IMR-90 (cell line): Measurements from ENCODE around the gene RAB15. TPM values are rescaled to one million over a fixed set of nuclear protein-coding genes. Genes with fewer than 3 reads are reported as not detected.

Experiments used
- ATAC-seq: fragments of 200-7000 bp; cut with Tn5 transposase; 2 replicates; pipeline ENCODE4 v1.9.1; 2020; ENCODE audit warnings: low read depth, mild to moderate bottlenecking, moderate library complexity
- BruUV-seq: library from RNA; stranded (reverse); fragments of 400-500 nt; replicated peaks from 2 replicates; lab custom pipeline; 2021; lab: Mats Ljungman, UMichigan
- CTCF ChIA-PET: fragments of 300-600 bp; formaldehyde crosslinking; extraction: SDS; loops from one replicate; lab custom pipeline; 2021; ENCODE audit warnings: antibody characterized with exemption; lab: Yijun Ruan, JAX
- POLR2A ChIA-PET: fragments of 300-600 bp; sonication (Branson Sonifier 250); formaldehyde crosslinking; loops from one replicate; lab custom pipeline; 2022; ENCODE audit warnings: antibody characterized with exemption; ENCODE audit not compliant: unreplicated experiment; lab: Charles Lee
- DNase-seq: peaks from one replicate; pipeline ENCODE4 v3.0.0; 2013
- H2AFZ ChIP-seq: replicated peaks from 2 replicates; pipeline ENCODE3; 2013; ENCODE audit warnings: low read length, mild to moderate bottlenecking; ENCODE audit not compliant: poor library complexity
- H2AK5ac ChIP-seq: 2 replicates; pipeline ENCODE4 v1.6.1; 2013; ENCODE audit warnings: low read depth, low read length, inconsistent platforms
- H2AK9ac ChIP-seq: replicated peaks from 2 replicates; pipeline ENCODE3; 2013; ENCODE audit warnings: mild to moderate bottlenecking, low read depth, low read length, moderate library complexity; ENCODE audit not compliant: poor library complexity
- H2BK120ac ChIP-seq: 2 replicates; pipeline ENCODE4 v1.6.1; 2013; ENCODE audit warnings: low read depth, low read length, inconsistent platforms
- H2BK15ac ChIP-seq: 3 replicates; pipeline ENCODE4 v1.6.1; 2013; ENCODE audit warnings: low read depth, low read length, inconsistent platforms
- H2BK20ac ChIP-seq: 2 replicates; pipeline ENCODE4 v1.6.1; 2013; ENCODE audit warnings: low read depth, mild to moderate bottlenecking, inconsistent platforms, low read length, moderate library complexity
- H2BK5ac ChIP-seq: 2 replicates; pipeline ENCODE4 v1.6.1; 2013; ENCODE audit warnings: mild to moderate bottlenecking, low read depth, low read length, inconsistent platforms; ENCODE audit not compliant: poor library complexity, severe bottlenecking
- H3K14ac ChIP-seq: replicated peaks from 2 replicates; pipeline ENCODE4 v1.6.1; 2013; ENCODE audit warnings: low read depth, low read length, inconsistent platforms
- H3K18ac ChIP-seq: 2 replicates; pipeline ENCODE4 v1.6.1; 2013; ENCODE audit warnings: low read depth, low read length, control low read depth
- H3K23ac ChIP-seq: 2 replicates; pipeline ENCODE4 v1.6.1; 2013; ENCODE audit warnings: low read depth, low read length, inconsistent platforms
- H3K27ac ChIP-seq: 2 replicates; pipeline ENCODE4 v1.5.1; 2013; ENCODE audit warnings: mild to moderate bottlenecking, control low read depth, low read length; ENCODE audit not compliant: insufficient read depth
- H3K27me3 ChIP-seq: 2 replicates; pipeline ENCODE4 v1.6.1; 2013; ENCODE audit warnings: low read length; ENCODE audit not compliant: control insufficient read depth, insufficient read depth
- H3K36me3 ChIP-seq: 2 replicates; pipeline ENCODE4 v1.6.1; 2013; ENCODE audit warnings: low read length, mixed read lengths; ENCODE audit not compliant: control insufficient read depth, insufficient read depth
- H3K4ac ChIP-seq: 2 replicates; pipeline ENCODE4 v1.6.1; 2013; ENCODE audit warnings: low read depth, low read length, inconsistent platforms
- H3K4me1 ChIP-seq: 2 replicates; pipeline ENCODE4 v1.6.1; 2013; ENCODE audit warnings: low read length, mixed read lengths; ENCODE audit not compliant: control insufficient read depth, insufficient read depth
- H3K4me2 ChIP-seq: 2 replicates; pipeline ENCODE4 v1.6.1; 2013; ENCODE audit warnings: low read depth, mild to moderate bottlenecking, control low read depth, low read length, moderate library complexity
- H3K4me3 ChIP-seq: 2 replicates; pipeline ENCODE4 v1.5.1; 2013; ENCODE audit warnings: low read depth, mild to moderate bottlenecking, control low read depth, low read length, moderate library complexity; ENCODE audit not compliant: insufficient read depth
- H3K56ac ChIP-seq: 2 replicates; pipeline ENCODE4 v1.6.1; 2013; ENCODE audit warnings: low read length, inconsistent platforms; ENCODE audit not compliant: insufficient read depth; ENCODE audit errors: extremely low read depth
- H3K79me1 ChIP-seq, 2 experiments: 2 replicates each; pipeline ENCODE4 v1.6.1; 2013; ENCODE audit warnings: low read length in 2 of 2, inconsistent platforms in 1 of 2, low read depth in 1 of 2
- H3K9ac ChIP-seq: 2 replicates; pipeline ENCODE4 v1.6.1; 2013; ENCODE audit warnings: low read depth, low read length, control low read depth
- H3K9me1 ChIP-seq: 2 replicates; pipeline ENCODE4 v1.6.1; 2013; ENCODE audit warnings: low read length, inconsistent platforms; ENCODE audit not compliant: insufficient read depth
- H3K9me3 ChIP-seq: 2 replicates; pipeline ENCODE4 v1.6.1; 2013; ENCODE audit warnings: low read length; ENCODE audit not compliant: control insufficient read depth, insufficient read depth
- H4K20me1 ChIP-seq: 2 replicates; pipeline ENCODE4 v1.6.1; 2013; ENCODE audit warnings: low read length, inconsistent platforms; ENCODE audit not compliant: insufficient read depth
- H4K5ac ChIP-seq: 2 replicates; pipeline ENCODE4 v1.6.1; 2013; ENCODE audit warnings: mild to moderate bottlenecking, low read depth, low read length, control low read depth
- H4K8ac ChIP-seq, 2 experiments: 2 replicates each; pipeline ENCODE4 v1.6.1; 2013; ENCODE audit warnings: low read depth in 2 of 2, low read length in 2 of 2, control low read depth in 1 of 2, inconsistent platforms in 1 of 2
- H4K91ac ChIP-seq: 2 replicates; pipeline ENCODE4 v1.6.1; 2013; ENCODE audit warnings: low read depth, low read length, inconsistent platforms; ENCODE audit not compliant: insufficient read depth
- BHLHE40 ChIP-seq: fragments of 150-350 bp; IDR thresholded peaks from 2 replicates; pipeline ENCODE4 v1.6.1; 2016; ENCODE audit warnings: mild to moderate bottlenecking, low read depth, low read length
- CHD1 ChIP-seq: IDR thresholded peaks from 2 replicates; pipeline ENCODE4 v1.6.1; 2012; ENCODE audit warnings: low read depth, low read length, improper control_type of control experiment
- MXI1 ChIP-seq: IDR thresholded peaks from 2 replicates; pipeline ENCODE4 v1.6.1; 2012; ENCODE audit warnings: low read depth, mild to moderate bottlenecking, low read length, moderate library complexity, borderline replicate concordance
- WGBS, 2 experiments: methylation state at CpG; one replicate each; pipeline versions ENCODE4 v1.1.5 to v1.1.7; 2013; ENCODE audit warnings: missing lambda C conversion rate in 2 of 2; ENCODE audit not compliant: insufficient read length in 1 of 2; ENCODE audit errors: extremely low coverage in 2 of 2; 5-methylcytosine and 5-hydroxymethylcytosine counted together
- dilution Hi-C: fragments of 300-500 bp; cut with HindIII; formaldehyde crosslinking; loops from one replicate; pipeline ENCODE4 v1.14.3; 2018; ENCODE audit warnings: low sequenced_read_pairs; ENCODE audit not compliant: unreplicated experiment
- in situ Hi-C: fragments of 300-500 bp; cut with MboI; formaldehyde crosslinking; loops from 3 replicates; pipeline ENCODE4 v1.14.3; 2019; ENCODE audit warnings: low sequenced_read_pairs, inconsistent platforms, mixed read lengths
- intact Hi-C: fragments of 100-400 bp; cut with micrococcal nuclease; formaldehyde crosslinking; loops from 2 replicates; pipeline ENCODE4 v1.10.0; 2022
- polyA plus RNA-seq, 3 experiments: library from polyadenylated mRNA; depleted of rRNA; stranded (reverse); fragments of >200 nt; gene quantifications; 2 replicates each; pipeline ENCODE4 v1.2.3, GENCODE V29; 2012; ENCODE audit warnings: low replicate concordance in 1 of 3
- total RNA-seq: library from RNA; depleted of rRNA; stranded (reverse); fragments of >200 nt; gene quantifications from 2 replicates; pipeline ENCODE4 v1.2.3, GENCODE V29; 2012

RAB15 gene
- total and polyA plus RNA-seq, 2 of the 4 experiments (the other 2 are of a cell fraction) = 3.4 to 7.8 TPM

DNA sequence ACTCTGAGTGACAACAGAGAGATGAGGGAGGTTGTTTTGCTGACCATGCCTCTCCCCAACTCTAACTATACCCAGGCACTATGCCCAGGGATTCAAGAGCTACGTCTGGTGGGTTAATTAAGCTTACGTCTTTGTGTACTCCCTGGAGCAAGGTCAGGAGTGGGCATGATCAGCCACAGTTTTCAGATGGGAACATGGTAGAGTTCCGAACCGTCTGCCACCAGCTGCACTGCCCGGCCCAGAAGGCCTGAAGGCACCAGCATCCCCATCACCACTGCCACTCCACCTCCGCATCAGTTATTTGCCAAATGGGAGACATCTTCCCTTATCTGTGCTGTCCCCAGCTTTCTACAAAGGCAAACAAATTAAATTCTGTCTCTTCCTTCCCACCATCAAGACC lies 18.5 kb downstream of the RAB15 start:
- TF ChIP-seq BHLHE40 = no peak
- no peak for TF ChIP-seq CHD1
- TF ChIP-seq MXI1 = no peak
- ChIA-PET CTCF (no interaction called here), POLR2A (no interaction called here)
- no peak overlapping the region for H3K14ac ChIP-seq
- no peaks in the 10 kb centered on the region for H3K27me3 ChIP-seq
- H3K79me1 ChIP-seq = no peaks in the 10 kb centered on the region; a peak in 1 of 4 replicates
- H3K4ac ChIP-seq = no peak overlapping the region
- H3K4me1 ChIP-seq = no peaks in the 10 kb centered on the region
- no peak overlapping the region for H2AFZ ChIP-seq
- no peak for ATAC-seq
- H2AK9ac ChIP-seq = no peak overlapping the region
- H4K8ac ChIP-seq = no peak overlapping the region
- no peak overlapping the region for H2BK5ac ChIP-seq
- no peak overlapping the region for H3K9ac ChIP-seq
- 0 out of 2 replicates have a peak, but pooled peaks cover 2% of the 10 kb centered on the region for H3K9me1 ChIP-seq
- peaks cover 3% of the 10 kb centered on the region; the same call in 1 of the 2 replicates for H3K36me3 ChIP-seq
- 95% methylated on average over 3 of the region's 6 CpGs; no CpG with 5 or more reads in 1 of the 2 experiments for whole genome bisulfite sequencing, 2 experiments
- H3K27ac ChIP-seq = no peak overlapping the region
- no peak overlapping the region for H3K23ac ChIP-seq
- H3K4me3 ChIP-seq = no peak overlapping the region
- no peak overlapping the region for H3K56ac ChIP-seq
- no peak overlapping the region for H2BK20ac ChIP-seq
- DNase-seq = no peak
- no peak overlapping the region for H3K18ac ChIP-seq
- intact Hi-C loops = no loop called here
- no peak overlapping the region for H3K4me2 ChIP-seq
- no peak overlapping the region for H4K91ac ChIP-seq
- no peak overlapping the region for H2BK120ac ChIP-seq
- in situ Hi-C loops = no loop called here
- H4K20me1 ChIP-seq = no peaks in the 10 kb centered on the region
- no TSS peak for BruUV-seq
- H2AK5ac ChIP-seq = no peak overlapping the region
- H3K9me3 ChIP-seq = no peaks in the 10 kb centered on the region
- H2BK15ac ChIP-seq = no peak overlapping the region
- no peak overlapping the region for H4K5ac ChIP-seq
- dilution Hi-C loops = no loop called here
